Esophagus squamous epithelium (tissue), 5 donors: ENCODE measurements around the gene MAP2K5. TPM values are rescaled to one million over a fixed set of nuclear protein-coding genes. Genes with fewer than 3 reads are reported as not detected.

Experiments
- DNase-seq: peaks from one replicate; lab custom pipeline; 2025; lab: John Stamatoyannopoulos, UW
- H3K27ac ChIP-seq, 4 donors: fragments of 200-600 bp; sonication (generic); one replicate each; pipeline ENCODE4 v1.5.1; 2016 to 2019; ENCODE audit warnings: mild to moderate bottlenecking in 1 of 4
- H3K27me3 ChIP-seq, 4 donors: fragments of 200-600 bp; sonication (generic); 1 replicate in 3 of 4; 2 replicates in 1 of 4; pipeline versions ENCODE4 v1.5.1 to v1.6.0; 2017 to 2021; ENCODE audit warnings: antibody characterized with exemption in 1 of 4
- H3K36me3 ChIP-seq, 3 donors: fragments of 200-600 bp; sonication (generic); one replicate each; pipeline ENCODE4 v1.5.1; 2016 to 2019
- H3K4me1 ChIP-seq, 3 donors: fragments of 200-600 bp; sonication (generic); one replicate each; pipeline ENCODE4 v1.5.1; 2017 to 2019
- H3K4me3 ChIP-seq, 4 donors: fragments of 200-600 bp; sonication (generic); 1 replicate in 3 of 4; 2 replicates in 1 of 4; pipeline ENCODE4 v1.5.1; 2016 to 2019; ENCODE audit warnings: mild to moderate bottlenecking in 2 of 4, moderate library complexity in 1 of 4
- H3K9me3 ChIP-seq, 3 donors: fragments of 200-600 bp; sonication (generic); one replicate each; pipeline ENCODE4 v1.5.1; 2016 to 2019
- CTCF ChIP-seq, 6 experiments: fragments of 450-650 bp in 4 of 6; fragments of 200-600 bp in 2 of 6; sonication (generic) in 2 of 6; IDR thresholded peaks; one replicate each; pipeline ENCODE4 v1.5.1; 2016 to 2019; ENCODE audit warnings: antibody characterized with exemption in 6 of 6, mild to moderate bottlenecking in 4 of 6, moderate library complexity in 4 of 6
- POLR2A ChIP-seq, 4 donors: fragments of 450-650 bp; IDR thresholded peaks; one replicate each; pipeline ENCODE4 v1.6.1; 2017; ENCODE audit warnings: antibody characterized with exemption in 4 of 4, mild to moderate bottlenecking in 4 of 4, moderate library complexity in 3 of 4
- WGBS, 2 donors: methylation state at CpG; one replicate each; pipeline ENCODE4 v1.1.5; 2018; 5-methylcytosine and 5-hydroxymethylcytosine counted together
- intact Hi-C: fragments of 100-400 bp; cut with DNase I; formaldehyde crosslinking; loops from one replicate; pipeline ENCODE4 v1.15.0; 2022
- total RNA-seq, 4 donors: library from RNA; depleted of rRNA; stranded (reverse); fragments of >200 nt; gene quantifications; one replicate each; pipeline ENCODE4 v1.1.0, GENCODE V29; 2016
- donor health status: DM: yes; HTN: yes; CAD: no.

Gene MAP2K5
- total RNA-seq, 4 donors from 2014 or later = 5.8 to 8.0 (median 7.0) TPM

- no peak overlapping the region for H3K4me3 ChIP-seq
- no peak overlapping the region for H3K27ac ChIP-seq
- whole genome bisulfite sequencing, 2 donors = 92 to 96% methylated on average over 1 of the region's 1 CpG
- H3K4me1 ChIP-seq = no peaks in the 10 kb centered on the region
- intact Hi-C loops = no loop called here
- TF ChIP-seq CTCF (IDR thresholded peaks at IDR 0.05) = no peak
- H3K9me3 ChIP-seq = no peaks in the 10 kb centered on the region
- DNase-seq = no peak
- no peaks in the 10 kb centered on the region for H3K36me3 ChIP-seq
- no peaks in the 10 kb centered on the region for H3K27me3 ChIP-seq
Measured at GRCh38 chr15:67755936-67756335, 213.4 kb downstream of the MAP2K5 start.

GRCh38 chr15:67758619-67759300, 216.3 kb downstream of the MAP2K5 start:
- 80 to 89% methylated on average over 7 of the region's 7 CpGs for WGBS, 2 donors
- TF ChIP-seq POLR2A (IDR thresholded peaks at IDR 0.05) (no peak), CTCF (IDR thresholded peaks at IDR 0.05) (no peak)
- intact Hi-C loops = no loop called here
- no peak for DNase-seq
- Histone ChIP-seq H3K27ac (no peak overlapping the region), H3K4me1 (no peaks in the 10 kb centered on the region), H3K36me3 (no peaks in the 10 kb centered on the region), H3K27me3 (no peaks in the 10 kb centered on the region), H3K4me3 (no peak overlapping the region), H3K9me3 (no peaks in the 10 kb centered on the region)

- intact Hi-C loops = no loop called here
Measured at GRCh38 chr15:67760901-67761300, 218.4 kb downstream of the MAP2K5 start.

GRCh38 chr15:67761343-67761742, 218.8 kb downstream of the MAP2K5 start:
- 68 to 81% methylated on average over 4 of the region's 4 CpGs for WGBS, 2 donors
- no peak overlapping the region for H3K27ac ChIP-seq
- H3K4me3 ChIP-seq = no peak overlapping the region
- no peaks in the 10 kb centered on the region for H3K27me3 ChIP-seq
- peaks cover 0 to 9% (median 0%) of the 10 kb centered on the region in 3 donors for H3K36me3 ChIP-seq
- H3K9me3 ChIP-seq = no peaks in the 10 kb centered on the region
- no peak for TF ChIP-seq POLR2A (IDR thresholded peaks at IDR 0.05)
- no peak for TF ChIP-seq CTCF (IDR thresholded peaks at IDR 0.05)
- no peak for DNase-seq
- no peaks in the 10 kb centered on the region for H3K4me1 ChIP-seq
- intact Hi-C loops = no loop called here

More at GRCh38 chr15:67760901-67761300, 218.4 kb downstream of the MAP2K5 start:
- TF ChIP-seq POLR2A (IDR thresholded peaks at IDR 0.05) = no peak
- TF ChIP-seq CTCF (IDR thresholded peaks at IDR 0.05) = no peak
- Histone ChIP-seq H3K36me3 (peaks cover 0 to 9% (median 0%) of the 10 kb centered on the region in 3 donors), H3K27me3 (no peaks in the 10 kb centered on the region), H3K9me3 (no peaks in the 10 kb centered on the region), H3K4me3 (no peak overlapping the region), H3K27ac (no peak overlapping the region), H3K4me1 (no peaks in the 10 kb centered on the region)
- DNase-seq = no peak
- WGBS, 2 donors = 73 to 86% methylated on average over 5 to 6 of the region's 6 CpGs

GRCh38 chr15:67762610-67763368, 220.3 kb downstream of the MAP2K5 start:
- TF ChIP-seq POLR2A (IDR thresholded peaks at IDR 0.05) = no peak
- no peak for TF ChIP-seq CTCF (IDR thresholded peaks at IDR 0.05)
- 74 to 86% methylated on average over 6 to 7 of the region's 7 CpGs for WGBS, 2 donors
- Histone ChIP-seq H3K4me1 (no peaks in the 10 kb centered on the region), H3K36me3 (peaks cover 0 to 9% (median 0%) of the 10 kb centered on the region in 3 donors), H3K27ac (peak overlapping the region in 1 of 4 donors; percentile 25), H3K4me3 (no peak overlapping the region), H3K9me3 (no peaks in the 10 kb centered on the region), H3K27me3 (no peaks in the 10 kb centered on the region)
- DNase-seq = no peak
- intact Hi-C loops = no loop called here
